Measurements from ENCODE around the gene TNFRSF8. TPM values are rescaled to one million over a fixed set of nuclear protein-coding genes. Genes with fewer than 3 reads are reported as not detected.

The TNFRSF8 gene
- total and polyA plus RNA-seq, 2 donors (not counting 1 experiment from before 2014, with no cell fraction given): 0.36 to 0.57 TPM

DNA sequence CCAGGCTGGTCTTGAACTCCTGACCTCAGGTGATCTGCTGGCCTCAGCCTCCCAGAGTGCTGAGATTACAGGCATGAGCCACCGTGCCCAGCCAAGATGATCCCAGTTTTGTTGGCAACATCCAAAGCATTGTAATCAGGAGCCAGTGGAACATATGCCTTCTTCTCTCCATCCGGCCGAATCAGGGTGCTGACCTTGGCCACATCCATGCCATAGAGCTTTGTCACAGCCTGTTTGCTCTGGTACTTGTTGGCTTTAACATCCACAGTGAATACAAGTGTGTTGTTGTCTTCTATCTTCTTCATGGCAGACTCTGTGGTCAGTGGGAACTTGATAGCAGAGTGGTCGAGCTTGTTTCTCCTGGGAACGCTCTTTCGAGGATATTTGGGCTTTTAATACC lies 17.1 kb downstream of the TNFRSF8 start:
- ChIA-PET CTCF (interaction anchor here (0.9 to 4.3 kb wide), 21 partner anchors 8 to 130 kb away, joined by 3 to 41 read pairs (median 7); partner anchors contain the start of gene MIIP), POLR2A (interaction anchor here (1.0 to 3.0 kb wide), 5 partner anchors 8 to 172 kb away, joined by 3 to 19 read pairs (median 12); no protein-coding TSS in a partner anchor)
- H3K36me3 ChIP-seq (replicated peaks in 1 of 2; ENCODE audit: control extremely low read depth in 1 of 2, control insufficient read depth in 1 of 2, extremely low read depth in 1 of 2, insufficient read depth in 2 of 2, low read length in 1 of 2): no peaks in the 10 kb centered on the region
- intact Hi-C loops (cut with micrococcal nuclease): no loop called here
- H3K4me1 Mint-ChIP-seq: peaks cover 30% of the 10 kb centered on the region
- WGBS (ENCODE audit: insufficient coverage): 95% methylated on average over 3 of the region's 6 CpGs
- no peak overlapping the region for H3K4me2 ChIP-seq (replicated peaks; ENCODE audit: low read depth, low read length, poor library complexity, severe bottlenecking)
- TF ChIP-seq, protein P1, sequence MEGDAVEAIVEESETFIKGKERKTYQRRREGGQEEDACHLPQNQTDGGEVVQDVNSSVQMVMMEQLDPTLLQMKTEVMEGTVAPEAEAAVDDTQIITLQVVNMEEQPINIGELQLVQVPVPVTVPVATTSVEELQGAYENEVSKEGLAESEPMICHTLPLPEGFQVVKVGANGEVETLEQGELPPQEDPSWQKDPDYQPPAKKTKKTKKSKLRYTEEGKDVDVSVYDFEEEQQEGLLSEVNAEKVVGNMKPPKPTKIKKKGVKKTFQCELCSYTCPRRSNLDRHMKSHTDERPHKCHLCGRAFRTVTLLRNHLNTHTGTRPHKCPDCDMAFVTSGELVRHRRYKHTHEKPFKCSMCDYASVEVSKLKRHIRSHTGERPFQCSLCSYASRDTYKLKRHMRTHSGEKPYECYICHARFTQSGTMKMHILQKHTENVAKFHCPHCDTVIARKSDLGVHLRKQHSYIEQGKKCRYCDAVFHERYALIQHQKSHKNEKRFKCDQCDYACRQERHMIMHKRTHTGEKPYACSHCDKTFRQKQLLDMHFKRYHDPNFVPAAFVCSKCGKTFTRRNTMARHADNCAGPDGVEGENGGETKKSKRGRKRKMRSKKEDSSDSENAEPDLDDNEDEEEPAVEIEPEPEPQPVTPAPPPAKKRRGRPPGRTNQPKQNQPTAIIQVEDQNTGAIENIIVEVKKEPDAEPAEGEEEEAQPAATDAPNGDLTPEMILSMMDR (IDR thresholded peaks at IDR 0.05): no peak
- TF ChIP-seq EZH2 (IDR thresholded peaks at IDR 0.05; ENCODE audit: borderline replicate concordance, insufficient read depth, low read depth, low read length, poor library complexity, severe bottlenecking): no peak
- H3K4me1 ChIP-seq (ENCODE audit: control insufficient read depth in 2 of 2, insufficient read depth in 2 of 2, low read length in 2 of 2): peaks cover 15 to 32% of the 10 kb centered on the region in 2 donors
- H3K27me3 ChIP-seq (replicated peaks in 1 of 4; ENCODE audit: control extremely low read depth in 1 of 4, control insufficient read depth in 3 of 4, insufficient read depth in 4 of 4, low read length in 3 of 4): peaks cover 0 to 4% (median under 1%) of the 10 kb centered on the region in 4 experiments
- no peak for DNase-seq
- no peak overlapping the region for H3K4me3 ChIP-seq (ENCODE audit: control extremely low read depth in 1 of 5, extremely low read depth in 1 of 5, insufficient read depth in 1 of 5, low read depth in 2 of 5, low read length in 4 of 5)
- H3K27me3 Mint-ChIP-seq: peaks cover 4% of the 10 kb centered on the region
- no peak overlapping the region for H3K27ac Mint-ChIP-seq
- no peak for ATAC-seq (ENCODE audit: low read depth)
- no peaks in the 10 kb centered on the region for H4K20me1 ChIP-seq (ENCODE audit: control insufficient read depth, insufficient read depth, low read length, poor library complexity, severe bottlenecking)
- no peak overlapping the region for H3K27ac ChIP-seq (ENCODE audit: low read length in 2 of 2)
- no peak overlapping the region for H3K4me3 Mint-ChIP-seq
- peaks cover 4% of the 10 kb centered on the region for H3K9me3 Mint-ChIP-seq (ENCODE audit: insufficient read depth)
- no peak overlapping the region for H2AFZ ChIP-seq (ENCODE audit: insufficient read depth, low read depth, low read length, poor library complexity, severe bottlenecking)
- H3K79me2 ChIP-seq (ENCODE audit: control insufficient read depth, insufficient read depth, low read length): no peaks in the 10 kb centered on the region
- H3K9me3 ChIP-seq (ENCODE audit: control extremely low read depth in 1 of 3, control insufficient read depth in 2 of 3, insufficient read depth in 1 of 3, low read length in 2 of 3): peaks cover 1 to 23% (median 6%) of the 10 kb centered on the region in 3 donors
- H3K9ac ChIP-seq (ENCODE audit: low read length): no peak overlapping the region

DNA sequence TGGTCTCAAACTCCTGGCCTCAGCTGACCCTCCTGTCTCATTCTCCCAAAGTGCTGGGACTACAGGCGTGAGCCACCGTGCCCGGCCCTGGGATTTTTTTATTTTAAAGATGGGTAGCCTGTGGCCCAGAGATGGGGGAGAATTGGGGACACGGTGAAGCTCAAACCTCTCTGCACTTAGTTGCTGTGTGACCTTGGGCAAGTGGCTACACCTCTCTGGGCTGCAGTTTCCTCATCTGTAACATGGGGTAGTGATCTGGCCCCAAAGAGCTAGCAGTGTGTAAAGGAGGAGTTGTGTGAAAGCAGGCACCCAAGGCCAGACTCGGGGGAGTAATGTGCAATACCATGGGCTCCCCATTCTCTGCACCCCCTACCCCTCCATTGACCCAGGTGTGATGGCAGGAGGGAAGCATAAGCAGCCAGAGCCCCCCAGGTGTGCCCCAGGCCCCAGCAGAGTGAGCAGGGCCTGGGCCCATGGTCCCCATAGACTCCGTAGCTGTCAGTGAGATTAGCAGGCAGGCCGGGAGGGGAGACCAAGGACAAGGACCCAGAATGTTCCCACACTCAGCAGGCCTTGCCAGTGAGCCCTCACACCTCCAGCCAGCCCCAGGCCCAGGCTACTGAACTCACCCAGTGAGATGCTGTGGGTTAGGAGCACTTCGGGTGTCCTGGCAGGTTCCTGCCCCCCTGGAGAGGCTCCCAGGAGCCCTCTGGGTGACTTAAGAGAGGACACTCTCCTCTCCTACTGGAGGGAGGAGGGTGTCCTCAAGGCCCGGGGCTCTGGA lies 17.9 kb downstream of the TNFRSF8 start:
- DNase-seq: no peak
- Histone ChIP-seq H3K9ac (ENCODE audit: low read length) (peak overlapping the region; percentile 41), H3K4me3 (ENCODE audit: control extremely low read depth in 1 of 5, extremely low read depth in 1 of 5, insufficient read depth in 1 of 5, low read depth in 2 of 5, low read length in 4 of 5) (peak overlapping the region in 2 of 5 experiments; percentile 35 to 44), H3K79me2 (ENCODE audit: control insufficient read depth, insufficient read depth, low read length) (no peaks in the 10 kb centered on the region), H3K4me1 (ENCODE audit: control insufficient read depth in 2 of 2, insufficient read depth in 2 of 2, low read length in 2 of 2) (peaks cover 15 to 32% of the 10 kb centered on the region in 2 donors), H3K27ac (ENCODE audit: low read length in 2 of 2) (no peak overlapping the region), H4K20me1 (ENCODE audit: control insufficient read depth, insufficient read depth, low read length, poor library complexity, severe bottlenecking) (no peaks in the 10 kb centered on the region), H3K27me3 (replicated peaks in 1 of 4; ENCODE audit: control extremely low read depth in 1 of 4, control insufficient read depth in 3 of 4, insufficient read depth in 4 of 4, low read length in 3 of 4) (peaks cover 0 to 4% (median under 1%) of the 10 kb centered on the region in 4 experiments), H2AFZ (ENCODE audit: insufficient read depth, low read depth, low read length, poor library complexity, severe bottlenecking) (peak overlapping the region; percentile 72), H3K36me3 (replicated peaks in 1 of 2; ENCODE audit: control extremely low read depth in 1 of 2, control insufficient read depth in 1 of 2, extremely low read depth in 1 of 2, insufficient read depth in 2 of 2, low read length in 1 of 2) (no peaks in the 10 kb centered on the region), H3K4me2 (replicated peaks; ENCODE audit: low read depth, low read length, poor library complexity, severe bottlenecking) (peak overlapping the region; percentile 64), H3K9me3 (ENCODE audit: control extremely low read depth in 1 of 3, control insufficient read depth in 2 of 3, insufficient read depth in 1 of 3, low read length in 2 of 3) (peaks cover 1 to 23% (median 6%) of the 10 kb centered on the region in 3 donors)
- Mint-ChIP-seq H3K27ac (no peak overlapping the region), H3K27me3 (peaks cover 4% of the 10 kb centered on the region), H3K4me1 (peaks cover 30% of the 10 kb centered on the region), H3K4me3 (peak overlapping the region; percentile 7), H3K9me3 (ENCODE audit: insufficient read depth) (peaks cover 4% of the 10 kb centered on the region)
- 93% methylated on average over 2 of the region's 9 CpGs for WGBS (ENCODE audit: insufficient coverage)
- ChIA-PET POLR2A (interaction anchor here (2.9 to 3.0 kb wide), 2 partner anchors 41 to 173 kb away, joined by 16 to 19 read pairs; no protein-coding TSS in a partner anchor), CTCF (interaction anchor here (1.7 to 4.3 kb wide), 6 partner anchors 10 to 61 kb away, joined by 8 to 41 read pairs (median 10); partner anchors contain the start of gene MIIP)
- TF ChIP-seq, protein P1 (IDR thresholded peaks at IDR 0.05): no peak
- no peak for TF ChIP-seq EZH2 (IDR thresholded peaks at IDR 0.05; ENCODE audit: borderline replicate concordance, insufficient read depth, low read depth, low read length, poor library complexity, severe bottlenecking)
- no peak for ATAC-seq (ENCODE audit: low read depth)
- intact Hi-C loops (cut with micrococcal nuclease): no loop called here
